HG02840 (cell line): ENCODE results near the gene BRAT1.

ENCODE experiments used
- ATAC-seq: cut with Tn5 transposase; IDR thresholded peaks from one replicate; pipeline ENCODE4 v1.9.1; 2021; ENCODE audit warnings: mild to moderate bottlenecking, moderate library complexity, moderate number of reproducible peaks; ENCODE audit not compliant: unreplicated experiment, low FRiP score

BRAT1 gene

GRCh38 chr7:2586326-2587020, 31.1 kb upstream of the BRAT1 start:
- no peak for ATAC-seq

GRCh38 chr7:2585446-2585845, 30.1 kb upstream of the BRAT1 start:
- ATAC-seq, result no peak

- no peak for ATAC-seq
These were observed 28.7 kb upstream of the BRAT1 start for GRCh38 chr7:2583798-2584580.

GRCh38 chr7:2582006-2582735, 26.8 kb upstream of the BRAT1 start:
- no peak for ATAC-seq

GRCh38 chr7:2580636-2581035, 25.3 kb upstream of the BRAT1 start:
- ATAC-seq, result no peak

- no peak for ATAC-seq
These were observed 22.8 kb upstream of the BRAT1 start for GRCh38 chr7:2577914-2578680.

GRCh38 chr7:2576742-2577491, 21.6 kb upstream of the BRAT1 start:
- no peak for ATAC-seq

GRCh38 chr7:2575733-2576340, 20.5 kb upstream of the BRAT1 start:
- ATAC-seq, result no peak

GRCh38 chr7:2575046-2575732, 19.9 kb upstream of the BRAT1 start:
- ATAC-seq, result no peak

GRCh38 chr7:2573761-2574160, 18.4 kb upstream of the BRAT1 start:
- ATAC-seq, result no peak

- no peak for ATAC-seq
These were observed 16.9 kb upstream of the BRAT1 start for GRCh38 chr7:2572101-2572842.

GRCh38 chr7:2571409-2571808, 16.1 kb upstream of the BRAT1 start:
- no peak for ATAC-seq

GRCh38 chr7:2570021-2570420, 14.7 kb upstream of the BRAT1 start:
- no peak for ATAC-seq

- ATAC-seq, result no peak
These were observed 14.1 kb upstream of the BRAT1 start for GRCh38 chr7:2569421-2569820.

- no peak for ATAC-seq
These were observed 13.3 kb upstream of the BRAT1 start for GRCh38 chr7:2568521-2569223.

GRCh38 chr7:2567679-2568278, 12.5 kb upstream of the BRAT1 start:
- ATAC-seq, result no peak
